Smooth muscle cell (in vitro differentiated cells): Measurements from ENCODE around the gene PIM3. TPM values are rescaled to one million over a fixed set of nuclear protein-coding genes. Genes with fewer than 3 reads are reported as not detected.

Experiments used
- DNase-seq: peaks from one replicate; lab custom pipeline; 2025; ENCODE audit not compliant: unreplicated experiment; lab: John Stamatoyannopoulos, UW
- H2AFZ ChIP-seq: fragments of 200-600 bp; sonication (generic); 2 replicates; pipeline ENCODE4 v1.6.0; 2016; ENCODE audit warnings: antibody characterized with exemption, low read depth, mild to moderate bottlenecking
- H3F3A ChIP-seq: fragments of 200-600 bp; sonication (generic); 2 replicates; pipeline ENCODE4 v1.6.0; 2017; ENCODE audit warnings: antibody characterized with exemption, low read depth
- H3K27ac ChIP-seq: fragments of 200-600 bp; sonication (generic); 2 replicates; pipeline ENCODE4 v1.5.1; 2016; ENCODE audit warnings: low read depth, mild to moderate bottlenecking
- H3K27me3 ChIP-seq: fragments of 200-600 bp; sonication (generic); 2 replicates; pipeline ENCODE4 v1.6.1; 2016; ENCODE audit warnings: low read depth, mild to moderate bottlenecking
- H3K36me3 ChIP-seq: fragments of 200-600 bp; sonication (generic); 2 replicates; pipeline ENCODE4 v1.5.1; 2016; ENCODE audit warnings: low read depth
- H3K4me1 ChIP-seq: fragments of 200-600 bp; sonication (generic); 2 replicates; pipeline ENCODE4 v1.5.1; 2016; ENCODE audit warnings: low read depth
- H3K4me2 ChIP-seq: fragments of 200-600 bp; sonication (generic); 2 replicates; pipeline ENCODE4 v1.6.0; 2016; ENCODE audit warnings: mild to moderate bottlenecking
- H3K4me3 ChIP-seq: fragments of 200-600 bp; sonication (generic); 2 replicates; pipeline ENCODE4 v1.5.1; 2016; ENCODE audit warnings: mild to moderate bottlenecking
- H3K79me2 ChIP-seq: fragments of 200-600 bp; sonication (generic); 2 replicates; pipeline ENCODE4 v1.6.0; 2016; ENCODE audit warnings: low read depth, mild to moderate bottlenecking
- H3K9ac ChIP-seq: fragments of 200-600 bp; sonication (generic); 2 replicates; pipeline ENCODE4 v1.6.0; 2016; ENCODE audit warnings: low read depth
- H3K9me3 ChIP-seq: fragments of 200-600 bp; sonication (generic); replicated peaks from 2 replicates; pipeline ENCODE4 v1.5.1; 2016; ENCODE audit warnings: low read depth
- H4K20me1 ChIP-seq: fragments of 200-600 bp; sonication (generic); 2 replicates; pipeline ENCODE4 v1.6.0; 2016; ENCODE audit warnings: low read depth
- CTCF ChIP-seq: fragments of 200-600 bp; sonication (generic); IDR thresholded peaks from 2 replicates; pipeline ENCODE4 v1.5.1; 2017; ENCODE audit warnings: borderline replicate concordance, mild to moderate bottlenecking, antibody characterized with exemption; ENCODE audit not compliant: insufficient read depth, poor library complexity, severe bottlenecking
- WGBS: methylation state at CpG from one replicate; pipeline ENCODE4 v1.1.7; 2016; ENCODE audit warnings: low lambda C conversion rate; 5-methylcytosine and 5-hydroxymethylcytosine counted together
- polyA plus RNA-seq: library from polyadenylated mRNA; unstranded; fragments of >200 nt; fragmentation: Nextera tagmentation; extraction: Ambion mirVana; gene quantifications from 2 replicates; pipeline ENCODE4 v1.2.1, GENCODE V29; 2016
- total RNA-seq: library from RNA; depleted of rRNA; stranded (reverse); fragments of >200 nt; gene quantifications from 2 replicates; pipeline ENCODE4 v1.2.3, GENCODE V29; 2014

PIM3 gene
- total and polyA plus RNA-seq, 2 experiments from 2014 or later: 19.1 to 43.3 TPM

GRCh38 chr22:49970528-49971231, 10.1 kb downstream of the PIM3 start:
- Histone ChIP-seq H3K79me2 (no peaks in the 10 kb centered on the region), H3F3A (no peaks in the 10 kb centered on the region), H2AFZ (no peak overlapping the region), H4K20me1 (peaks cover under 1% of the 10 kb centered on the region), H3K36me3 (no peaks in the 10 kb centered on the region), H3K27me3 (no peaks in the 10 kb centered on the region), H3K4me1 (no peaks in the 10 kb centered on the region), H3K9me3 (no peaks in the 10 kb centered on the region), H3K9ac (peak overlapping the region; percentile 76), H3K4me2 (peak overlapping the region; percentile 95), H3K4me3 (peak overlapping the region; percentile 54), H3K27ac (peak overlapping the region; percentile 55)
- DNase-seq: peak; percentile 90
- no peak for TF ChIP-seq CTCF
- 16% methylated on average over 29 of the region's 32 CpGs for WGBS

- WGBS: 21% methylated on average over 43 of the region's 81 CpGs
- peak overlapping the region; percentile 76 for H3K9ac ChIP-seq
- TF ChIP-seq CTCF: no peak
Measured at GRCh38 chr22:49971232-49972162, 10.9 kb downstream of the PIM3 start.

GRCh38 chr22:49972163-49973017, 11.8 kb downstream of the PIM3 start:
- no peaks in the 10 kb centered on the region for H3K4me1 ChIP-seq
- DNase-seq: no peak
- H3K27me3 ChIP-seq: no peaks in the 10 kb centered on the region
- no peaks in the 10 kb centered on the region for H3K79me2 ChIP-seq
- H3K9me3 ChIP-seq: no peaks in the 10 kb centered on the region
- no peak for TF ChIP-seq CTCF
- H3K36me3 ChIP-seq: no peaks in the 10 kb centered on the region
- no peak overlapping the region for H3K9ac ChIP-seq
- no peak overlapping the region for H3K27ac ChIP-seq
- H3F3A ChIP-seq: no peaks in the 10 kb centered on the region
- H2AFZ ChIP-seq: no peak overlapping the region
- 61% methylated on average over 22 of the region's 45 CpGs for WGBS
- H4K20me1 ChIP-seq: no peaks in the 10 kb centered on the region
- H3K4me3 ChIP-seq: no peak overlapping the region
- no peak overlapping the region for H3K4me2 ChIP-seq

More at GRCh38 chr22:49971232-49972162, 10.9 kb downstream of the PIM3 start:
- H3K4me3 ChIP-seq: peak overlapping the region; percentile 54
- peak overlapping the region; percentile 95 for H3K4me2 ChIP-seq
- no peaks in the 10 kb centered on the region for H3K9me3 ChIP-seq
- no peaks in the 10 kb centered on the region for H3K27me3 ChIP-seq
- no peaks in the 10 kb centered on the region for H3K4me1 ChIP-seq
- H3K79me2 ChIP-seq: no peaks in the 10 kb centered on the region
- peak overlapping the region; percentile 55 for H3K27ac ChIP-seq
- no peak overlapping the region for H2AFZ ChIP-seq
- no peaks in the 10 kb centered on the region for H3F3A ChIP-seq
- no peaks in the 10 kb centered on the region for H3K36me3 ChIP-seq
- DNase-seq: no peak
- no peaks in the 10 kb centered on the region for H4K20me1 ChIP-seq
